ENCODE data around the gene HSD17B3. TPM values are rescaled to one million over a fixed set of nuclear protein-coding genes. Genes with fewer than 3 reads are reported as not detected.
A peak's percentile ranks its signal among the peaks of the same experiment; 100 is the strongest.
"Not testable (repeated sequence)": the region's sequence is repeated elsewhere in the genome, so short reads cannot be mapped to it uniquely, and the experiment has no call there.

Gene HSD17B3
- total RNA-seq, 2 donors from 2014 or later, result 1.4 to 4.9 TPM

GRCh38 chr9:96331236-96331947 is 29.4 kb upstream of the HSD17B3 start:
- ATAC-seq (ENCODE audit: insufficient number of reproducible peaks, low FRiP score, low read depth), result no peak

DNA sequence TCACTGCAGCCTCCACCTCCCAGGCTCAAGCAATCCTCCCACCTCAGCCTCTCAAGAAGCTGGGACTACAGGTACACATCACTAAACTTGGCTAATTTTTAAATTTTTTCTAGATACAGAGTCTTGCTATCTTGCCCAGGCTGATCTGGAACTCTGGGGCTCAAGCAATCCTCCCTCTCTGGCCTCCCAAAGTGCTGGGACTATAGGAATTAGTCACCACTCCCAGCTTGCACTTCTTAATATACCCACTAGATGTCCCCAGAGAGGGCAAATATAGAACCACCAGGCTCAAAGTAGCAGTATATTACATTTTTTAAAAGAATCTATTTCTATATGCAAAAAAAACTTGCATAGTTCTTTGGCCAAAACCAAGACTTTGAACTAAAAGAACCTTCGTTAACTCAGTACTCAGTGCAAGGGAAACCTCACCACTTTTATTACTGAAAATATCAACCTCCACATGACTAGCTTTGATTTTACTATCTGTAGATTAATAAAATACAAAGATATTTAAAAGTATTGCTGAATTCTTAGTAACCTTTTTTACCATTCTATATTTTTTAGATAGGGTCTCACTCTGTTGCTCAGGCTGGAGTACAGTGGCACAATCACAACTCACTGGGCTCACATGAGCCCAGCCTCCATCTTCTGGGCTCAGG is 25.8 kb upstream of the HSD17B3 start:
- peak; percentile 60 for ATAC-seq (ENCODE audit: insufficient number of reproducible peaks, low FRiP score, low read depth)
- Histone ChIP-seq H3K4me1 (ENCODE audit: control insufficient read depth in 1 of 2, low read depth in 2 of 2) (no peaks in the 10 kb centered on the region), H3K27me3 (replicated peaks; ENCODE audit: insufficient read depth) (no peaks in the 10 kb centered on the region), H3K27ac (no peak overlapping the region), H3K9me3 (no peaks in the 10 kb centered on the region), H3K36me3 (no peaks in the 10 kb centered on the region), H3K4me3 (no peak overlapping the region)
- DNase-seq (ENCODE audit: low spot score), result peak; percentile 7
- peak; percentile 89 for TF ChIP-seq CTCF (IDR thresholded peaks at IDR 0.05)

More at GRCh38 chr9:96331236-96331947, 29.4 kb upstream of the HSD17B3 start:
- no peak overlapping the region for H3K27ac ChIP-seq
- no peak for DNase-seq (ENCODE audit: low spot score)
- peaks cover 8% of the 10 kb centered on the region for H3K36me3 ChIP-seq
- no peak overlapping the region for H3K4me3 ChIP-seq
- no peaks in the 10 kb centered on the region for H3K27me3 ChIP-seq (replicated peaks; ENCODE audit: insufficient read depth)
- no peaks in the 10 kb centered on the region for H3K4me1 ChIP-seq (ENCODE audit: control insufficient read depth in 1 of 2, low read depth in 2 of 2)
- TF ChIP-seq CTCF (IDR thresholded peaks at IDR 0.05), result no peak
- no peaks in the 10 kb centered on the region for H3K9me3 ChIP-seq

- H3K27ac ChIP-seq, result no peak overlapping the region
- H3K4me1 ChIP-seq (ENCODE audit: control insufficient read depth in 1 of 2, low read depth in 2 of 2), result no peaks in the 10 kb centered on the region
- no peak for TF ChIP-seq CTCF (IDR thresholded peaks at IDR 0.05)
- DNase-seq (ENCODE audit: low spot score) (no peak), ATAC-seq (ENCODE audit: insufficient number of reproducible peaks, low FRiP score, low read depth) (no peak)
- no peak overlapping the region for H3K4me3 ChIP-seq
- H3K27me3 ChIP-seq (replicated peaks; ENCODE audit: insufficient read depth), result no peaks in the 10 kb centered on the region
- peaks cover 8% of the 10 kb centered on the region for H3K36me3 ChIP-seq
- no peaks in the 10 kb centered on the region for H3K9me3 ChIP-seq
Measured at GRCh38 chr9:96323169-96323568, 21.2 kb upstream of the HSD17B3 start.

- not testable (repeated sequence) for H3K9me3 ChIP-seq; ATAC-seq (ENCODE audit: insufficient number of reproducible peaks, low FRiP score, low read depth); H3K27me3 ChIP-seq (replicated peaks; ENCODE audit: insufficient read depth); DNase-seq (ENCODE audit: low spot score); H3K4me1 ChIP-seq (ENCODE audit: control insufficient read depth in 1 of 2, low read depth in 2 of 2); H3K36me3 ChIP-seq; H3K4me3 ChIP-seq; H3K27ac ChIP-seq
Measured at GRCh38 chr9:96322736-96323135, 20.8 kb upstream of the HSD17B3 start.

DNA sequence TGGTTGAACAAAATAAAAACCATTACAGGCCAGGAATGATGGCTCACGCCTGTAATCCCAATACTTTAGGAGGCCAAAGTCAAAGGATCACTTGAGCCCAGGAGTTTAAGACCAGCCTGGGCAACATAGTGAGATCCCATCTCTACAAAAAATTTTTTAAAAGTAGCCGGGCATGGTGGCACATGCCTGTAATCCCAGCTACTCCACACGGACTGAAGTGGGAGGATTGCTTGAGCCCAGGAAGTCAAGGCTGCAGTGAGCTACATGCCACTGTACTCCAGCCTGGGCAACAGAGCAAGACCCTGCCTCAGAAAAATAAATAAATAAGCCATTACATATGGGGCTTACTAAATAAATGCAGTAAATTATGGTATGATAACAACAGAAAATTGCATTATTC is 20.2 kb upstream of the HSD17B3 start:
- not testable (repeated sequence) for DNase-seq (ENCODE audit: low spot score); ATAC-seq (ENCODE audit: insufficient number of reproducible peaks, low FRiP score, low read depth); H3K36me3 ChIP-seq

GRCh38 chr9:96321515-96321914 is 19.5 kb upstream of the HSD17B3 start:
- DNase-seq (ENCODE audit: low spot score) (no peak), ATAC-seq (ENCODE audit: insufficient number of reproducible peaks, low FRiP score, low read depth) (no peak)
- no peak for TF ChIP-seq CTCF (IDR thresholded peaks at IDR 0.05)
- no peaks in the 10 kb centered on the region for H3K27me3 ChIP-seq (replicated peaks; ENCODE audit: insufficient read depth)
- H3K9me3 ChIP-seq, result no peaks in the 10 kb centered on the region
- H3K4me3 ChIP-seq, result no peak overlapping the region
- no peaks in the 10 kb centered on the region for H3K4me1 ChIP-seq (ENCODE audit: control insufficient read depth in 1 of 2, low read depth in 2 of 2)
- H3K36me3 ChIP-seq, result peaks cover 8% of the 10 kb centered on the region
- H3K27ac ChIP-seq, result no peak overlapping the region

More for the DNA sequence above, 20.2 kb upstream of the HSD17B3 start:
- H3K4me1 ChIP-seq (ENCODE audit: control insufficient read depth in 1 of 2, low read depth in 2 of 2); H3K9me3 ChIP-seq; H3K27me3 ChIP-seq (replicated peaks; ENCODE audit: insufficient read depth); H3K4me3 ChIP-seq; H3K27ac ChIP-seq: not testable (repeated sequence)
